HepG2 (cell line): ENCODE data around the gene SLIT1. TPM values are rescaled to one million over a fixed set of nuclear protein-coding genes. Genes with fewer than 3 reads are reported as not detected.

Source experiments
- DMTF1 ChIP-seq: sonication (generic); formaldehyde crosslinking; IDR thresholded peaks from 2 replicates; pipeline ENCODE4 v1.4.0; 2020; ENCODE audit warnings: mild to moderate bottlenecking, missing genetic modification reagents
- GATA4 ChIP-seq: sonication (generic); IDR thresholded peaks from 2 replicates; pipeline ENCODE4 v1.6.1; 2016; ENCODE audit warnings: antibody characterized with exemption, low read depth, borderline replicate concordance
- MAZ ChIP-seq, 2 experiments: sonication (generic) in 1 of 2; formaldehyde crosslinking in 1 of 2; IDR thresholded peaks; 2 replicates each; pipeline versions ENCODE4 v1.5.0 to v1.6.1; 2012 to 2020; ENCODE audit warnings: low read depth in 2 of 2, mild to moderate bottlenecking in 2 of 2, borderline replicate concordance in 1 of 2, improper control_type of control experiment in 1 of 2, low read length in 1 of 2, missing genetic modification reagents in 1 of 2, moderate library complexity in 1 of 2
- MEIS1 ChIP-seq: sonication (generic); formaldehyde crosslinking; IDR thresholded peaks from 2 replicates; pipeline ENCODE4 v1.9.0; 2021; ENCODE audit warnings: mild to moderate bottlenecking, missing genetic modification reagents, moderate library complexity, borderline replicate concordance
- NFYB ChIP-seq: sonication (generic); formaldehyde crosslinking; IDR thresholded peaks from 2 replicates; pipeline ENCODE4 v1.4.0; 2020; ENCODE audit warnings: missing genetic modification reagents
- PATZ1 ChIP-seq: sonication (generic); formaldehyde crosslinking; IDR thresholded peaks from 2 replicates; pipeline ENCODE4 v1.4.0; 2020; ENCODE audit warnings: missing genetic modification reagents
- RBAK ChIP-seq: sonication (generic); formaldehyde crosslinking; IDR thresholded peaks from 2 replicates; pipeline ENCODE4 v1.5.1; 2020; ENCODE audit warnings: mild to moderate bottlenecking, missing genetic modification reagents
- RBFOX2 ChIP-seq: fragments of 200-400 bp; formaldehyde crosslinking; IDR thresholded peaks from 2 replicates; pipeline ENCODE4 v1.6.1; 2017; ENCODE audit warnings: low read depth, mild to moderate bottlenecking, low read length
- SKI ChIP-seq: fragments of 450-650 bp; IDR thresholded peaks from one replicate; pipeline ENCODE4 v1.6.1; 2018; ENCODE audit warnings: mild to moderate bottlenecking; ENCODE audit not compliant: partially characterized antibody
- SRSF4 ChIP-seq: fragments of 200-400 bp; formaldehyde crosslinking; IDR thresholded peaks from one replicate; pipeline ENCODE4 v1.6.1; 2018; ENCODE audit warnings: mild to moderate bottlenecking, low read depth, low read length, moderate library complexity; ENCODE audit not compliant: poor library complexity, severe bottlenecking
- STAT5B ChIP-seq: sonication (generic); formaldehyde crosslinking; IDR thresholded peaks from 2 replicates; pipeline ENCODE4 v1.4.0; 2020; ENCODE audit warnings: missing genetic modification reagents
- USF2 ChIP-seq, 2 experiments: sonication (generic) in 1 of 2; formaldehyde crosslinking in 1 of 2; IDR thresholded peaks; 2 replicates each; pipeline versions ENCODE4 v1.5.1 to v1.6.1; 2011 to 2020; ENCODE audit warnings: borderline replicate concordance in 1 of 2, low read depth in 1 of 2, low read length in 1 of 2, mild to moderate bottlenecking in 1 of 2, missing genetic modification reagents in 1 of 2, moderate library complexity in 1 of 2
- ZFY ChIP-seq: sonication (generic); formaldehyde crosslinking; IDR thresholded peaks from 2 replicates; pipeline ENCODE4 v1.4.0; 2020; ENCODE audit warnings: missing genetic modification reagents
- ZKSCAN5 ChIP-seq: sonication (generic); formaldehyde crosslinking; IDR thresholded peaks from 2 replicates; pipeline ENCODE4 v1.5.1; 2020; ENCODE audit warnings: mild to moderate bottlenecking, missing genetic modification reagents
- ZNF451 ChIP-seq: sonication (generic); formaldehyde crosslinking; IDR thresholded peaks from 2 replicates; pipeline ENCODE4 v1.5.0; 2020; ENCODE audit warnings: mild to moderate bottlenecking, missing genetic modification reagents
- ZNF710 ChIP-seq: sonication (generic); formaldehyde crosslinking; IDR thresholded peaks from 2 replicates; pipeline ENCODE4 v1.5.0; 2020; ENCODE audit warnings: mild to moderate bottlenecking, missing genetic modification reagents, borderline replicate concordance
- ZNF746 ChIP-seq: sonication (generic); formaldehyde crosslinking; IDR thresholded peaks from 2 replicates; pipeline ENCODE4 v1.8.0; 2022; ENCODE audit warnings: mild to moderate bottlenecking, missing genetic modification reagents
- ZNF749 ChIP-seq: sonication (generic); formaldehyde crosslinking; IDR thresholded peaks from 2 replicates; pipeline ENCODE4 v1.8.0; 2022; ENCODE audit warnings: mild to moderate bottlenecking, missing genetic modification reagents, moderate library complexity, borderline replicate concordance
- ZSCAN31 ChIP-seq: sonication (generic); formaldehyde crosslinking; IDR thresholded peaks from 2 replicates; pipeline ENCODE4 v1.5.0; 2020; ENCODE audit warnings: low read depth, mild to moderate bottlenecking, missing genetic modification reagents
- polyA plus RNA-seq, 8 experiments: library from polyadenylated mRNA; depleted of rRNA in 3 of 8; stranded (reverse) in 7 of 8; unstranded in 1 of 8; fragments of >200 nt; fragmentation: Illumina TruSeq in 4 of 8; extraction: Trizol in 4 of 8; gene quantifications; 2 replicates each; pipeline versions ENCODE4 v1.2.1 to v1.2.3, GENCODE V29; 2011 to 2016; ENCODE audit warnings: low read depth in 4 of 8, missing spikeins in 1 of 8, mixed read lengths in 1 of 8; ENCODE audit not compliant: insufficient read depth in 1 of 8
- total RNA-seq, 5 experiments: library from RNA; depleted of rRNA; stranded (reverse); fragments of >200 nt; fragmentation: Illumina TruSeq; extraction: Trizol; gene quantifications; 2 replicates each; pipeline ENCODE4 v1.2.3, GENCODE V29; 2016; ENCODE audit warnings: low read depth in 1 of 5

The SLIT1 gene
- total and polyA plus RNA-seq, 2 of the 13 experiments (the other 11 are each of a cell fraction or from before 2014, with no cell fraction given), result 0.09 to 0.33 TPM

- TF ChIP-seq DMTF1 (CRISPR knock-in tag), result no peak
- TF ChIP-seq NFYB (CRISPR knock-in tag), result no peak
- no peak for TF ChIP-seq ZNF451 (CRISPR knock-in tag)
- TF ChIP-seq USF2 (IDR thresholded peaks at IDR 0.05; ENCODE audit: low read depth, low read length), result no peak
- no peak for TF ChIP-seq USF2 (CRISPR knock-in tag; IDR thresholded peaks at IDR 0.05; ENCODE audit: borderline replicate concordance)
- no peak for TF ChIP-seq ZKSCAN5 (CRISPR knock-in tag)
- no peak for TF ChIP-seq SRSF4
- TF ChIP-seq RBFOX2, result 0 out of 2 replicates have a peak, but pooled peaks have one; percentile 26
- TF ChIP-seq ZNF710, result no peak
- no peak for TF ChIP-seq SKI
- no peak for TF ChIP-seq ZNF749 (CRISPR knock-in tag)
- no peak for TF ChIP-seq GATA4
- TF ChIP-seq MEIS1 (CRISPR knock-in tag), result no peak
- TF ChIP-seq ZNF746 (CRISPR knock-in tag), result no peak
- 0 out of 2 replicates have a peak, but pooled peaks have one; percentile 42 for TF ChIP-seq ZSCAN31
- no peak for TF ChIP-seq MAZ (IDR thresholded peaks at IDR 0.05; ENCODE audit: borderline replicate concordance, low read depth, low read length)
- peak; percentile 51; the same call in 1 of the 2 replicates for TF ChIP-seq MAZ (CRISPR knock-in tag; IDR thresholded peaks at IDR 0.05; ENCODE audit: low read depth)
- TF ChIP-seq ZFY (CRISPR knock-in tag), result 0 out of 2 replicates have a peak, but pooled peaks have one; percentile 27
- peak; percentile 70 for TF ChIP-seq PATZ1 (CRISPR knock-in tag)
- TF ChIP-seq RBAK (CRISPR knock-in tag), result no peak
- TF ChIP-seq STAT5B (CRISPR knock-in tag), result no peak
Measured at GRCh38 chr10:97196223-97197029, 10.7 kb upstream of the SLIT1 start (continued).
